NB4 (cell line): Measurements from ENCODE around the gene FNIP1.
"Not testable (repeated sequence)": the region's sequence is repeated elsewhere in the genome, so short reads cannot be mapped to it uniquely, and the experiment has no call there.

ENCODE experiments used
- DNase-seq: peaks from one replicate; pipeline ENCODE4 v3.0.0; 2010; ENCODE audit warnings: low read depth
- H3K4me3 ChIP-seq: one replicate; pipeline ENCODE4 v1.5.1; 2011; ENCODE audit warnings: mild to moderate bottlenecking, low read depth, low read length, moderate library complexity
- CTCF ChIP-seq: IDR thresholded peaks from one replicate; pipeline ENCODE4 v1.5.1; 2012; ENCODE audit warnings: low read depth, low read length
- MAX ChIP-seq: IDR thresholded peaks from 2 replicates; pipeline ENCODE4 v1.6.1; 2011; ENCODE audit warnings: low read depth, low read length
- MYC ChIP-seq: IDR thresholded peaks from 2 replicates; pipeline ENCODE4 v1.6.1; 2011; ENCODE audit warnings: low read depth, low read length
- POLR2A ChIP-seq: IDR thresholded peaks from 2 replicates; pipeline ENCODE4 v1.6.1; 2011; ENCODE audit warnings: mild to moderate bottlenecking; ENCODE audit not compliant: insufficient read length; ENCODE audit errors: extremely low read depth

Gene FNIP1

GRCh38 chr5:131679911-131680310, 116.9 kb downstream of the FNIP1 start:
- TF ChIP-seq MAX (no peak), POLR2A (no peak)
- no peak overlapping the region for H3K4me3 ChIP-seq
- no peak for DNase-seq

GRCh38 chr5:131678273-131678672, 118.5 kb downstream of the FNIP1 start:
- not testable (repeated sequence) for DNase-seq

GRCh38 chr5:131677115-131677514, 119.7 kb downstream of the FNIP1 start:
- TF ChIP-seq MYC (no peak), MAX (no peak), CTCF (no peak), POLR2A (no peak)
- no peak overlapping the region for H3K4me3 ChIP-seq
- DNase-seq = no peak

More at GRCh38 chr5:131678273-131678672, 118.5 kb downstream of the FNIP1 start:
- H3K4me3 ChIP-seq = not testable (repeated sequence)

- DNase-seq = no peak
- TF ChIP-seq POLR2A = no peak
- no peak for TF ChIP-seq CTCF
- no peak for TF ChIP-seq MAX
- no peak for TF ChIP-seq MYC
- H3K4me3 ChIP-seq = no peak overlapping the region
These were observed 124.0 kb downstream of the FNIP1 start for GRCh38 chr5:131672776-131673175.

- no peak for TF ChIP-seq MYC
- no peak for TF ChIP-seq MAX
- TF ChIP-seq CTCF = no peak
- TF ChIP-seq POLR2A = no peak
- no peak for DNase-seq
- H3K4me3 ChIP-seq = no peak overlapping the region
These were observed 124.7 kb downstream of the FNIP1 start for GRCh38 chr5:131671994-131672655.

- DNase-seq = no peak
- H3K4me3 ChIP-seq = no peak overlapping the region
- TF ChIP-seq POLR2A = no peak
These were observed 125.4 kb downstream of the FNIP1 start for GRCh38 chr5:131671409-131671808.

GRCh38 chr5:131664929-131665328, 131.9 kb downstream of the FNIP1 start:
- no peak for DNase-seq
- H3K4me3 ChIP-seq = no peak overlapping the region
- TF ChIP-seq MAX (no peak), CTCF (no peak), MYC (no peak)
